Measurements from ENCODE around the gene ETS2.

The ETS2 gene

GRCh38 chr21:38777531-38777930 is 28.2 kb upstream of the ETS2 start:
- DNase-seq (ENCODE audit: low read depth, low spot score), result no peak

GRCh38 chr21:38780879-38781278 is 24.9 kb upstream of the ETS2 start:
- no peak for DNase-seq (ENCODE audit: low read depth, low spot score)

- DNase-seq (ENCODE audit: low read depth, low spot score), result no peak
Observed at GRCh38 chr21:38784458-38785266, 21.1 kb upstream of the ETS2 start.

GRCh38 chr21:38785483-38785882 is 20.2 kb upstream of the ETS2 start:
- no peak for DNase-seq (ENCODE audit: low read depth, low spot score)

- no peak for DNase-seq (ENCODE audit: low read depth, low spot score)
Observed at GRCh38 chr21:38787016-38787415, 18.7 kb upstream of the ETS2 start.

- peak; percentile 83 for DNase-seq (ENCODE audit: low read depth, low spot score)
Observed at GRCh38 chr21:38787461-38788274, 18.1 kb upstream of the ETS2 start.

GRCh38 chr21:38788275-38788905 is 17.3 kb upstream of the ETS2 start:
- no peak for DNase-seq (ENCODE audit: low read depth, low spot score)

- no peak for DNase-seq (ENCODE audit: low read depth, low spot score)
Observed at GRCh38 chr21:38789275-38789674, 16.5 kb upstream of the ETS2 start.

GRCh38 chr21:38790059-38790458 is 15.7 kb upstream of the ETS2 start:
- DNase-seq (ENCODE audit: low read depth, low spot score), result no peak

- DNase-seq (ENCODE audit: low read depth, low spot score), result no peak
Observed at GRCh38 chr21:38790961-38791360, 14.8 kb upstream of the ETS2 start.

GRCh38 chr21:38792676-38793459 is 12.9 kb upstream of the ETS2 start:
- no peak for DNase-seq (ENCODE audit: low read depth, low spot score)

- DNase-seq (ENCODE audit: low read depth, low spot score), result no peak
Observed at GRCh38 chr21:38793926-38794713, 11.6 kb upstream of the ETS2 start.

GRCh38 chr21:38794978-38795377 is 10.8 kb upstream of the ETS2 start:
- no peak for DNase-seq (ENCODE audit: low read depth, low spot score)

- DNase-seq (ENCODE audit: low read depth, low spot score), result no peak
Observed at GRCh38 chr21:38795475-38795874, 10.3 kb upstream of the ETS2 start.

GRCh38 chr21:38796424-38796823 is 9.3 kb upstream of the ETS2 start:
- DNase-seq (ENCODE audit: low read depth, low spot score), result peak; percentile 81

- DNase-seq (ENCODE audit: low read depth, low spot score), result no peak
Observed at GRCh38 chr21:38797470-38797869, 8.3 kb upstream of the ETS2 start.

GRCh38 chr21:38798081-38798480 is 7.6 kb upstream of the ETS2 start:
- DNase-seq (ENCODE audit: low read depth, low spot score), result no peak

- peak; percentile 68 for DNase-seq (ENCODE audit: low read depth, low spot score)
Observed at GRCh38 chr21:38798481-38798882, 7.2 kb upstream of the ETS2 start.

GRCh38 chr21:38800046-38800758 is 5.5 kb upstream of the ETS2 start:
- DNase-seq (ENCODE audit: low read depth, low spot score), result no peak

Data from astrocyte of the hippocampus (primary cell).